ENCODE data around the gene CHRM4.

CHRM4 gene

DNA sequence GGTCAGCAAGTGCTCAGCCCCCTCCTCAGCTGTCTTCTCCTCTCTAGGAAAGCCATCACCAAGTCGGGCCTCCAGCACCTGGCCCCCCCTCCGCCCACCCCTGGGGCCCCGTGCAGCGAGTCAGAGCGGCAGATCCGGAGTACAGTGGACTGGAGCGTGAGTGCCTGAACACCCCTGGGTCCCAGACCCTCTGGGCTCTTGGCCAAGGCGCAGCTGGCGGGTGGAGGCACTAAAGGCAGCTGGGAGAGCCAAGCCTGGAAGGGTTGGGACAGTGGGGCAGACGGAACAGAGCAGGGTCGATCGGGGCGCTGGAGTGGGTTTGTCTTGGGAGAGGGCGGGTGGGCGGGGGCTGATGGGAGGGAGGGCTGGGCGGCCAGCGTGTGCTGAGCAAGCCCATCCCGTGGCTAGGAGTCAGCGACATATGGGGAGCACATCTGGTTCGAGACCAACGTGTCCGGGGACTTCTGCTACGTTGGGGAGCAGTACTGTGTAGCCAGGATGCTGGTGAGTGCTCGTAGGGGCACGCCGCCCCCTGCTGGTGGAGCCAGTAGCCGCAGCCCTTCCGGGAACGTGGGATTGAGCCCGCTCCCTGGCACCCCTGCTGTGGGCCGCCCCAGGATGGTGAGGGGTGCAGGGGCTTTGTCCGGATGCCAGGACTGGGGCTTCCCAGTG lies 24.2 kb downstream of the CHRM4 start:
- DNase-seq, result peak; percentile 67

DNA sequence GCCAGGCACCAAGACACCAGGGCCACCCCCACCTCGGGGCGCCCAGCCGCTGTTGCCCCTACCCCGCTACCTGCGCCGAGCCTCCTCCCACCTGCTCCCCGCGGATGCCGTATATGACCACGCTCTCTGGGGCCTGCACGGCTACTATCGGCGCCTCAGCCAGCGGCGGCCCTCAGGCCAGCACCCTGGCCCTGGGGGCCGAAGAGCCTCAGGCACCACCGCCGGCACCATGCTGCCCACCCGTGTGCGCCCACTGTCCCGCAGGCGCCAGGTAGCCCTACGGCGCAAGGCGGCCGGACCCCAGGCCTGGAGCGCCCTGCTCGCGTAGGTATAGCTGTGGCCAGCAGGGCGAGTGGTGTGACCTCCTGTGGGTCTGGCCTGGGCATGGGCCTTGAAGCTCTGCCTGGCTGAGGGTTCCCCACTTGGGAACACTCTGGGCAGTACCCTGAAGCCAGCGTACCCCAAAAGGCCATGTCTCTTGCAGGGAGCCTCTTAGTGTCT lies 24.9 kb downstream of the CHRM4 start:
- no peak for DNase-seq

DNA sequence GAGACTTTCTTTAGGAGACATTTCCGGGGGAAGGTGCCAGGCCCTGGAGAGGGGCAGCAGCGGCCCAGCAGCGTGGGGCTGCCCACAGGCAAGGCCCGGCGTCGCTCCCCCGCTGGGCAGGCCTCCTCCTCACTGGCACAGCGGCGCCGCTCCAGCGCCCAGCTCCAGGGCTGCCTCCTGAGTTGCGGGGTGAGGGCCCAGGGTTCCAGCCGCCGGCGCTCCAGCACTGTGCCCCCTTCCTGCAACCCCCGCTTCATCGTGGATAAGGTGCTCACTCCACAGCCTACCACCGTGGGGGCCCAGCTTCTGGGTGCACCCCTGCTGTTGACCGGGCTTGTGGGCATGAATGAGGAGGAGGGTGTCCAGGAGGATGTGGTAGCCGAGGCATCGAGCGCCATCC lies 25.3 kb downstream of the CHRM4 start:
- no peak for DNase-seq

DNA sequence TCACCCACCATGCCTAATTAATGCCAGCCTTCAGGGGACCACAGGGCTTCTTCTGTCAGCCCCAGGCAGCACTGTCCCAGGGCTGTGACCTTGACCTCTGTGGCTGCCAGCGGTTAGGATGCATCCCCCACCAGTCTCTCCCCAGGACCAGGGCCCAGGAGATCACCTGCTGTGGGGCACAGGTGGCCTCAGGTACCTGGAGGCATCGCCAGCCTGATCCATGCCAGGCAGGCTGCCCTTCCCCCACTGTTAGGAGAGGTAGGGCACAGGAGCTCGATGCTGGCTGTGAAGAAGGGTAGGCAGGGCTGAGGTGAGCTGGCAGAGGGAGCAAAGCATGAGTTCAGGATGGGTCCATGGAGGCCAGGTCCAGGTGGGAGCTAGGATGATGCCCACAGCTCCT lies 26.8 kb downstream of the CHRM4 start:
- DNase-seq, result no peak

DNA sequence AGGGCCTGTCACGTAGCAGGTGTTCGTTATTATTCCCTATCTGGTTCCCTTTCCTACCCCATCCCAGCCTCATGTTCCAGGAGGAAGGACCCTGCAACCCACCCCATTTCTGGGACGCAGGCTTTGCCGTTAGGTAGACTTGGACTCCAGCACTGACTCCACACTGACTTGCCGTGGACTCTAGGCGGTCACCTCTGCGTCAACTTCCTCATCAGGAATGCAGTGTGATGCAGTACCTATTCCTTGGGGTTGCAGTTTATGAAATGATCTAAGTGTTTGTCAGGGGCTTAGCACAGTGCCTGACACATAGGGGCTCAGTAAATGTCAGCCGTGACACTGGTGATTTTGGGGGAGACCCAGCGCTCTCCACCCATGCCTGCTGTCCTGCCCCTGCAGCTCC lies 27.5 kb downstream of the CHRM4 start:
- DNase-seq, result no peak

DNA sequence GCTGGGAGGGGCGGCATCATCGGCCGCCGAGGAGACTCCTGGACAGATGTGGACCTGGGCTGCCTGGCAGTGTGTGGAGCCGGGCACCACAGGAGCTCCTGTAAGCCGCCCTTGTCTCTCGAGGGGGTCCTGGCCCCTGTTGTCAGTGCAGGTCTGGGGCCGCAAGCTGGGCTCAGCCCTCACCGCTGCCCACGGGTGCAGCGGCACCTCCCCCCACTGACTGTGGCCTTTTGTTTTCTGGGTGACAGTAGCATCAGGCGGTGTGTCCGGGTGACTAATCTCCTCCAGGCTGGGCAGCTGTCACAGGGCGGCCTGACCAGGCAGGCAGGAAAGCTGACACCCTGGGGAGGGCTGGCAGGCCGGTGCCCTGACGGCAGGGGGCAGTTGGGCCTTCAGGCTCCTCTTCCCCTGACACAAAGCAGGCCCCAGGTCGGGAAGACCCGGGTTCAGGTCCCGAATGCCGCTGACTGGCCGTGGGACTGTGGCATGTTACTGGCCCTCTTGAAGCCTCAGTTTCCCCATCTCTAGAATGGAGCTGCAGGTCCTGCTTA lies 28.0 kb downstream of the CHRM4 start:
- DNase-seq, result no peak

DNA sequence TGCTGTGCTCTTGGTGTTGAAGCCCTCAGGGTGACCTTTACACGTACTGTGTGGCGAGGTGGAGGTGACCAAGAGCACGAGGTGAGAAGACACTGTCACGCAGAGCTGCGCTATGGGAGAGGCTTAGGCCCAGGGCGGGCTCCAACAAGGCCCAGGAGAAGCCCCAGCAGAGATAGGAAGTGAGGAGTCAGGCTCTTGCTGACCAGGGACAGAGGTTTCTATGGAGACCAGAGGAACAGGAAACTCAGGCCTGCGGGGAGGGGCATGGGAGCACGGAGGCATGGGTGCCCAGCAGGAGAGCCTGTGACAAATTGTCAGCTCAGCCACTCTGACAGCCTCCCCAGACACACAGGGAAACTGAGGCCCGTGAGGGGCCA lies 28.6 kb downstream of the CHRM4 start:
- DNase-seq, result no peak

DNA sequence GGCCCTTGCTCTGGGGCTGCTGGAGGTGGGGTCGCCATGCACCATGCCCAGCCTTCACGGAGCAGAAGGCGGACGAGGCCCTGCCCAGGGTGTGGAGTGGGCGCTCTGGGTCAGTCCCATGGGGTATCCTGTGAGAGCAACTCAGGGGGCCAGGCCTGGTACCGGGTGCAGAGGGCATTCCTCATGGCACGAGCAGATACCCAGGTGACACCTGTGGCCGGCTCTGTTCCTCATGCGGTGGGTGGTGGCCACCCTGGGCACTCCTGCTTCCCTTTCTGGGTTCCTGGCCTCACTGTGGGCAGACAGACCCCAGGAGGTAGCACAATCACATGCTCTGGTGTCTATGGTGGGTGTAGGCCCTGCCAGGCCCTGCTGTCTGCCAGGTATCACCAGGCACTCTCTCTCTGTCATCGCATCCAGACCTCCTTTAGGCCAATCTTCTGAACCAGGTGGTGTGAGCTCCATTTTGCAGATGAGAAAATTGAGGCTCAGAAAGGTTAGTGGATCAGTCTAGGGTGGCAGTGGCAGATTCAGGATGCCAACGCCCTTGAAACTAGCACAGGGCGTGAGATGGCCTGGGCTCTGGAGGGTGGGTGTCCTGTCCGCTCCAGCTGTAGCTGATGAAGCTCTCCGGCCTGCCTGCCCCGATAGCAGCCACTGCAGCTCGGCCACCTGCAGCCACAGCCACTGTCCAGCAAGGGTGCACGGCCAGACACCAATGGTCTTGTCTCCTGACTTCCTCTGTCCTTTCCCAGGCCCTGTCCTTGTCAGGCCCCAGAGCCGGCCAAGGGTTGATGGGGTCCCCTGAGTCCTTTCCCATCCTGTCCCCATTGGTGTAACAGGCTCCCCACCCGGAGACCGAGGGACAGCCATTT lies 29.2 kb downstream of the CHRM4 start:
- DNase-seq, result no peak

DNA sequence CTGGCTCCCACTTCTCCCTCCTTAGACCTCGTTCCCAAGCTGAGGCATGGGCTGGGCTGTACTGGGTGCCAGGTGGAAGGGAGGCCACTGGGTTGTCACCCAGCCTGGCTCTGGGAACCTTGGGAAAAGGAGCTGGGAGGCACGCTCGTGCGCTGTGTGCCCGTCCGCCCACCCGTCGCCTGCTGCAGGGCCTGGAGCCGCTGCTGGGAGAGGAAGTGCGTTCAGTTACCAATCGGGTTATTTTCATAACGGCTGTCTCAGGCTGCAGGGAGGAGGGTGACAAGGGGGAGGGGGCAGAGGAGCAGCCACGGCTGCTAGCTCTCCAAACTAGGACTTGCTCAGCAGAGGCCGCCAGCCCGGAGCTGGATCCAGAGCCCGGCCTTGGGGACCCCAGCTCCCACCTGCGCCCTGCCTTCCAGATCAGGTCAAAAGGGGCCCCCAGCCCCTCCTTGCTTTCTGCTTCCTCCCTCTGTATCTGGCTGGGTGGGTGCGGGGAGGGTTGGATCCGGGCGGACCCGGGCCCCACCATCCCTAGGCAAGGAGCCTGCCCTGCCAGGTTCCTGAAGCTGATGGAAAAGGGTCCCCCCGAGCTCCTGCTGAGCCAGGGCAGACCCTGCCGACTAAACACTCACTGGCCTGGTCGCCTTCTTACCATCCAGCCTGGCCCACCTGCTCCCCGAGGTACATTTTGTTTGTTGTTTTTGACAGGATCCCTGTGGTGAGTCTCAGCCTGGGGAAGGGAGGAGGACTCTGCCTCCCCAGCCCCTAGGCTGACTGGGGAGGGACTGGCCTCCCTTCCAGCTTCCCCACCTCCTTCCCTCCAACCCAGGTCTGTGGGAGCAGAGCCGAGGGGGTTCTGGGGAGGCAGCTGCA lies 30.1 kb downstream of the CHRM4 start:
- DNase-seq, result peak; percentile 76

DNA sequence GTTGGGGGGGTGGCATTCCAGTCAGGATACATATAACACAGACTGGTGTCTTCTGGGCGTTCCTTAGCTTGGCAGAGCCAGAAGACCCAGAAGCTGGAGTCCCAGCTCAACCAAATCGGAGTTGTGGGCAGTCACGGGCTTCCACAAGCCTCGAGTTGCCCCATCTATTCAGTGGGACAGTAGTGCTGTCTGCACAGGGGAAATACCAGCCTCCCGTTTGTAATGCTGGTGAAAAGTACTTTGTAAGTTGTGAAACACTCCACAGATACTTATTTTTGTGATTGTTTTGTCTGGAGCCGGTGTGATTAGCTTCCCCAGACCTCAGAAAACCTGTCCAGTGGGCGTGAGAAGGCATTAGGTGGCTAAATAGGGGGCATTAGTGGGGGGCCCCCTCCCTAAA lies 30.7 kb downstream of the CHRM4 start:
- no peak for DNase-seq

DNA sequence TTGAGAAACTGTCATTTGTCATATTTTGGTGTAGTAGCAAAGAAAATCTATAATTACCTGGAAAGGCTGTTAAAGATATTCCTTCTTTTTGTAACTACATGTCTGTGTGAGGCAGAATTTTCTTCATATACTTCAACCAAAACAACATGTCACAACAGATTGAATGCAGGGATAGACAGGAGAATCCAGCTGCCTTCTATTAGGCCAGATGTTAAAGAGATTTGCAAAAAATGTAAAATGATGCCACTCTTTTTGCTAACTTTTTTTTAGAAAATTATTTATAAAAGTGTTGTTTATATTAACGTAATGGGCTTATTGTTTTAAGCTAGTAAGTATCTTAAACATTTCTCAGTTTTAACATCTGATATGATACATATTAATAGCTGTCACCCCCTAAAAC lies 31.6 kb downstream of the CHRM4 start:
- no peak for DNase-seq

DNA sequence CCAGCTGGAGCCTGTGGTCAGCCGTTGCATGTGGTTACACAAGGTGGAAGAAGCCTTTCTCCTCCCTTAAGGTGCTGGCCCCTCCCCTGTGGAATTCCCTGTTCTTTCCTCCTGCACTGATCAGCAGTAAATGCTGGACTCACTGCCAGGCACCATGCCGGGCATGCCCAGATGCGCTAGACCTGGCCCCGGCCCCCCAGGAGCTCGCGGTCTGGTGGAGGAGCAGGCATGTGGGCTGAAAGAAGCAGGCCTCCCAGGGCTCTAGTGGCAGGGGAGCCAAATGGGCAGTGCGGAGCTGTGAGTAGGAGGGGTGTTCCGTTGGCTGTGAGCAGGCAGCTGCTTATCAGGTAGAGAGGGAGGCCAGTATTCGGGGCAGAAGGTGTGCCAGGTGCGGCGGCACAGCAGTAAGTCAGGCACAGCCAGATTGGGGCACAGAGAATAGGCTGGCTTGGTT lies 34.1 kb downstream of the CHRM4 start:
- peak; percentile 80 for DNase-seq

DNA sequence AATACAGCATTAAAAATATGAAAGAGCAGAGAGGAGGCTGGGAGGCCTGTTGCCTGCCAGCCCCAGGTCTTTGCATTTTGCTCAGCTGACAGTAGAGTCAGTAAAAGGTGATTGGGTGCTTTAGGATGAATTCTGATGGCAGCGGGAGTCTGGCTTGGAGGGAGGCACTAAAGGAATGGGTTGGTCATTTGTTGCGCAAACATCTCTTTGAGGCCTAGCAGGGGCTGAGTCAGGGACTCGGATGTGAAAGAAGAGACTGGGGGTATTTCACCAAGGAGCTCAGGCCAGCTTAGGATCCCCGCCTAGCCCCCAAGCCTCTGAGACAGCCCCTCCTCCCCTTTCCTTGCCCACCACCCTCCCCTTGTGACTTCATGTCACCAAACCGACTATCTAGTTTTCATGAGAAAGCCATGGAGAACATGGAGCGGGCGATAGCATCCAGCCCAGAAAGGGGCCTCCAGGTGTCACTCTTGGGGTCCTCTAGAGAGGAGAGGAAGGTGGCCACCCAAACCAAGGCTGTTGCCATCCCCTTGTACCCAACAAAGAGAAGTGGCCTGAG lies 34.6 kb downstream of the CHRM4 start:
- no peak for DNase-seq

DNA sequence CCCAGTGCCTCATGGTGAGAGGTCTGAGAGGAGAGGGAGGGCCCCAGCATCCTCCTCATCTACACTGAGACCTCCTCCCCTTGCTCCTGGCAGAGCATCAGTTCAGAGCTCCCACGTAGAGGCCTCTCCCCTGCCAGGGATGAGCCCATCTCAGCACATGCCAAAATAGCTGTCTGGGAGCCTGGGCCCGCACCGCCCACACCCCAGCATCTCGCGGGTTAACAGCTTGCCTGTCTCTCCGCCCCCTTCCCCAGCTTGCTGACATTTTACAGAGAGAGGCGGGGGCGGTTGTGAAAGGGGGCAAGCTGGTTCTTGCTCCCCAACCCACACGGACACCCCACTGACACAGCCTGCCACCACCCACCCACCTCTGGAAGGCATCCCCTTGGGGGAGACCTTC lies 37.9 kb downstream of the CHRM4 start:
- no peak for DNase-seq

DNA sequence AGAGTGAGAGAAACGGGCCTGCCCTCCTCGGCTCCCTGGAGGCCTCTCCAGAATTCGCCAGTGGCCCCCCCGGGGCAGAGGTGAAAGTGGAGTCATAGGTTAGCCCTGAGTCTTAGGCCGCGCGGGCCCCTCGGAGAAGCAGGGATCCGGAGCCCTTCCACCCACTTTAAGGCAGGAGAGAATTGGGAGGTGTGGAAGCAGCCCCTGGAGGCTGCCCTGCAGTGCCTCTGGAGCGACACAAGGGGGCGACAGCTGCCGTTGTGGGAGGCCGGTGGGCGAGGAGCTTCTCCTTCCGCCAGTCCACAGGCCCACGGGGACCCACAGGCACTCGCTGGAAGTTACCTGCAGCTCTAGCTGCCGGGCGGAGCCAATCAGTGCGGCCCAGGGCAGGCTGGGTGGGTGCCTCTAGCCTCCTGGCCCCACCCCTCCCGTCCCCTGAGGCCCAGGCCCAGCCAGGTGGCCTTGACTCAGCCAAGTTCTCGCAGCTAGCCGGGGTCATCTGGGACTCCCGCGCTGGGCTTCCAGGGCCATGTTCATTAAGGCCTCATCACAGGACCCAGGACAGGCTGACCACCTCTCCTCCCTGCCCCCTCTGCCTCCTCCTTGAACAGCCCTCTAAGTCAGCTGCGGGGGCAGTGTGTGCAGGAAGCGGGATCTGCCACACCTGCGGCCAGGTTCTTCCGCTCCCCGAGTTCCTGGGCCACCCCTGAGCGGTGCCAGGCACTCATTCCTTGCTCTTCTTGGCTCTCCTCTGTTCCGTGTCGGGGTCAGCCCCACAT lies 39.3 kb downstream of the CHRM4 start:
- DNase-seq, result no peak

DNA sequence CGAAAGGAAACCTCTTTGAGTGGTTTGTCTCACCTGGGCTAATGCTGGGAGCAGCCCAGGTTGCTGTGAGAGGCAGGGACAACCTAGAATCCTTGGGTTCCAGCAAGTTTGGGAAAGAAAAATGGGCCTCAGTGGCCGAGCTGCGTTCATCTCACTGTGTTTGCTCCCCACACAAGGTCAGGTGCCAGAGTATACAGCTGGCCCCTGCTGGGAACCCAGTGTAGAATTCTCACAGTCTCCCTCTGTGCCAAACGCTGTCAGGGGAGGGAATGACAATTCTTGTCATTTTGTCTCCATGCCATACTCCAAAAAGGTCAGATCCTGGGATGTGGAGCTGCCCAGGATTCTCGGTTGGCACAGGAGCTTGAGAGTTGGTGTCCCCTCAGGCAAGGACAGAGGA lies 40.0 kb downstream of the CHRM4 start:
- no peak for DNase-seq

DNA sequence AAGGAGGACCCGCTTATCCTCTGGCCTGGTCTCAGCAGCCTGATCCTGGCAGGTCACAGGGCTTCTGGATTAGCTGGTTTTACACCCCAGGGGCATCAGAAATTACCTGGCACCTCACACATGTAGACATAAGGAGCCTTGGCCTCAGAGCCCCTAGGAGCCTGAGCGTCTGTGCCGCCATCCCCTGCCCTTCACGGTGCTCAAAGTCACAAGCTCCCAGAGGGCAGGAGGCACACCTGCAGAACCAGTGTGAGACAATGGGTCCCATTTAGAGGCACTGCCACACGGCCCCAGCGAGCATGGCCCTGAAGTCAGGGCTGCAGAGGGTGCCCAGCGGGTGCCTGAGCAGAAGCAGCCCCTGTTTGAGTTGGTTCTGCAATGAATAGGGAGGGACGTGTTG lies 40.4 kb downstream of the CHRM4 start:
- no peak for DNase-seq

DNA sequence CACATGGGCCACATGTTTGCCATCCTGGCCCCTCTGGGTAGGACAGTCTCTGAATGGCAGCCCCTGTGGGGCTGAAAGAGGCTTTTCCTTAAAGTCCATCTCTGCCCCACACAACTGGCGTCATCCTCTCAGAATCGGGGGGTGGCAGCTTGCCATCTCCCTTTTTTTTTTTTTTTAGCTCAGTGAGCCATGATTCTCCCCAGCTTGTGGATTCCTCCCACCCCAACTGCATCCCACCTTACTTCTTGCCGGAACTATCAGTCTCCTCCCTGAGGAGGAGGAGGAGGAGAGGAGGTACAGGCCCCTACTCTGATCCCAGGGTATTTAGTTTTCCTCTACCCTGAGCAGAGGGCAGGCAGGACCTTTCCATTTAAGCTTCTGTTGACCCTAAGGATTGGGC lies 40.9 kb downstream of the CHRM4 start:
- no peak for DNase-seq

DNA sequence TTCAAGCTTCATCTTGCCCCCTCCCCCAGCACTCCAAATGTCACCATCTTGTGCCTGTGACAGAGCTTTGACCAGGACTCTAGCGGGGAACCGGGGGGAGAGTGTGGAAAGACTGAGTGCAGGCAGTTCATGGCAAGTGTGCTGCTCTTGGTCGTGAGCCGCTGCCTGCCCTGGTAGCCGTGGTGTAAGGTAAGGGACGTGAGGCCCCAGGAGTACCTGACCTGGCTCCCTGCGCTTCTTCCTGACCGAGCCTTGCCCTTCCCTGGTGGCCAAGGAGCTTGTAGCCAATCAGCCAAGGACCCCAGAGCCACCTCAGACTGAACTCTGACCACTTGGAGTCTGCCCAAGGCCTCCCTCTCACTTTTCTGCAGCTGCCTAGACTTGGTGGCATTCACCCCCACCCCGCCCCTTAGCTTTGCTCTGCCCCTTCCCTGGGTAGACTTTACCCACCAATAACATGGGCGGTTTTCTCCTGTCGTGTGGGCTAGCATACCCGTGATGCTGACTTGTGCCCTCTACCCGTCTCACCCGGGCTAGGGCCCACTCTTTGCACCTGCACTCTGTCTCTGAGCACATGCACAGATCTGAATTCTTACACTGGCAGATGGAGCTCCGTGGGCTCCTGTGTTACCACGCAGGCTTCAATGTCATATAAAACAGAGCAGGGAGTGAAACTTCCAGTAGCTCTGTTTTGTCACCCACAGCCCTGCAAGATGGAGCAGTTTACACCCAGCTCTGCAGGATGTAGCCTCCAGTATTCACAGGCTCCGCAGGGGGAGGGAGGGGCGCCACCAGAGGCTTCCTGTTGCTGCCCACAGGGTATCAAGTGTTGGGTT lies 42.8 kb downstream of the CHRM4 start:
- no peak for DNase-seq

DNA sequence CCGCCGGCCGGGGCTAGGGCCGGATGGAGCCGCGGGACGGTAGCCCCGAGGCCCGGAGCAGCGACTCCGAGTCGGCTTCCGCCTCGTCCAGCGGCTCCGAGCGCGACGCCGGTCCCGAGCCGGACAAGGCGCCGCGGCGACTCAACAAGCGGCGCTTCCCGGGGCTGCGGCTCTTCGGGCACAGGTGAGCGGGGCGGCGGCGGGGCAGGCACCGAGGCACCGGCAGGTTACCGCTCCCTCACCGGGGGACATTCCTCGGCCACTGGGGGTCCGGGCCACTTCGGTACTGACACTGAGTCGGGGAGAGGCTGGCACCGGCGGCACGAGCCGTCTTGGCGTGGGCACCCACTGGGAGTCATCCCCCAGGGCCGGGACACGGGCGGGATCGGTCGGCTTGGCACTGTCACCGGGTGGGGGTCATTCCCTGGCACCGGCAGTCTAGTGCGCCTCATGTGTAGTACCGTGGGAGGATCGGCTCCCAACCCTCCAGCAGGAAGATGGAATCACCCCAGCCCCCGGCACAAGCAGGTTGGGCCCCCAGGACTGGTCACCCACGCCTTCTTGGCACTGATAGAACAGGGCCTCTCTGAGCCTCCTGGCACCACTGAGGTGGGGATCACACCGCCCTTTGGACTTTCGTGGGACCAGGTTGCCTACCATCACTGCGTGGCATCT lies 43.8 kb downstream of the CHRM4 start:
- no peak for DNase-seq

All from NCI-H2171 (cell line).